8988T (cell line): ENCODE data around the gene B2M.
"Not testable (repeated sequence)": the region's sequence is repeated elsewhere in the genome, so short reads cannot be mapped to it uniquely, and the experiment has no call there.

Source experiments
- DNase-seq: peaks from one replicate; pipeline ENCODE4 v3.0.0; 2011

The B2M gene

GRCh38 chr15:44711096-44711742 is at the start of gene B2M, which contains the start of gene PATL2:
TSS of gene B2M (plus strand) at chr15:44711517. CDS start at chr15:44711547, 30 bp downstream.
TSS of gene PATL2 (minus strand) at chr15:44711323. CDS start at chr15:44676490, 34,833 bp downstream.
- DNase-seq = peak; percentile 23

GRCh38 chr15:44661576-44661975 is 49.7 kb upstream of the B2M start:
- DNase-seq = no peak

GRCh38 chr15:44662478-44663409 is 48.6 kb upstream of the B2M start:
- DNase-seq = no peak

GRCh38 chr15:44663410-44664308 is 47.7 kb upstream of the B2M start, which contains the start of gene SPG11:
TSS of gene SPG11 (minus strand) at chr15:44663662. CDS start at chr15:44663647, 15 bp downstream.
- peak; percentile 62 for DNase-seq

GRCh38 chr15:44666210-44667038 is 44.9 kb upstream of the B2M start:
- no peak for DNase-seq

GRCh38 chr15:44667039-44667360 is 44.3 kb upstream of the B2M start:
- no peak for DNase-seq

GRCh38 chr15:44668921-44669320 is 42.4 kb upstream of the B2M start:
- DNase-seq = no peak

GRCh38 chr15:44670087-44670950 is 41.0 kb upstream of the B2M start:
- no peak for DNase-seq

- no peak for DNase-seq
Measured at GRCh38 chr15:44673639-44674038, 37.7 kb upstream of the B2M start.

- DNase-seq = no peak
Measured at GRCh38 chr15:44675911-44676310, 35.4 kb upstream of the B2M start.

GRCh38 chr15:44676676-44677075 is 34.6 kb upstream of the B2M start:
- DNase-seq = no peak

- no peak for DNase-seq
Measured at GRCh38 chr15:44682211-44682610, 29.1 kb upstream of the B2M start.

GRCh38 chr15:44682809-44683682 is 28.3 kb upstream of the B2M start:
- not testable (repeated sequence) for DNase-seq

GRCh38 chr15:44689318-44689717 is 22.0 kb upstream of the B2M start:
- not testable (repeated sequence) for DNase-seq

GRCh38 chr15:44690245-44690644 is 21.1 kb upstream of the B2M start:
- not testable (repeated sequence) for DNase-seq

- no peak for DNase-seq
Measured at GRCh38 chr15:44692659-44693058, 18.7 kb upstream of the B2M start.

- DNase-seq = no peak
Measured at GRCh38 chr15:44694416-44694815, 16.9 kb upstream of the B2M start.

- DNase-seq = no peak
Measured at GRCh38 chr15:44695294-44695693, 16.0 kb upstream of the B2M start.

GRCh38 chr15:44697014-44697413 is 14.3 kb upstream of the B2M start:
- no peak for DNase-seq

GRCh38 chr15:44698641-44699040 is 12.7 kb upstream of the B2M start:
- DNase-seq = no peak
